Measurements from ENCODE around the gene LCORL. TPM values are rescaled to one million over a fixed set of nuclear protein-coding genes. Genes with fewer than 3 reads are reported as not detected.
"Not testable (repeated sequence)": the region's sequence is repeated elsewhere in the genome, so short reads cannot be mapped to it uniquely, and the experiment has no call there.

LCORL gene
- total RNA-seq, 1 donor: 15.9 TPM

DNA sequence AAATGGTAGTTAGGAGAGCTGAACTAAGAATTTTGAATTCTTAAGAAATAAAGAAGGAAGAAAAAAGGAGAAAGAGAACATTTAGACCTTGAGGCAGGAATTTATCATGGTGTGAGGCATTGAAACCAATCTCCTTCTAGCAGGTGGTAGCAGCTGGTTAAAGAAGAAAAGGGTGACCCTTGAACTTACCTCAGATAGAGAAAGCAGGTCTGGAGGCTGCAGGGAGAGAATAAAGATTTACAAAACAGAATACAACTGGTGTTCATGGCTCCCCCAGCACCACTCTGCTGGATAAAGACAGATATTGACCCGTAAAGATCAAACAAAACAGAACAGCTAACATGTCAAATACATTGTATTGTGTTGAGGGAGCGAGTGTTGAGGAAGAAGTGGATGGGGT, 154.7 kb downstream of the LCORL start:
- Histone ChIP-seq H3K79me2 (ENCODE audit: insufficient read depth, low read length) (no peaks in the 10 kb centered on the region), H3K4me1 (ENCODE audit: insufficient read depth, low read length) (no peaks in the 10 kb centered on the region), H3K4me3 (ENCODE audit: insufficient read depth, low read length) (no peak overlapping the region), H3K36me3 (ENCODE audit: insufficient read depth, low read length) (no peaks in the 10 kb centered on the region), H4K20me1 (ENCODE audit: insufficient read depth, low read length) (no peaks in the 10 kb centered on the region), H3K27ac (ENCODE audit: low read depth, low read length) (no peak overlapping the region), H2AFZ (ENCODE audit: low read length) (no peak overlapping the region), H3K9me3 (ENCODE audit: low read depth, low read length) (no peaks in the 10 kb centered on the region), H3K27me3 (ENCODE audit: insufficient read depth, low read length) (no peaks in the 10 kb centered on the region), H3K4me2 (ENCODE audit: insufficient read depth, low read length) (no peak overlapping the region)
- TF ChIP-seq, protein P1, sequence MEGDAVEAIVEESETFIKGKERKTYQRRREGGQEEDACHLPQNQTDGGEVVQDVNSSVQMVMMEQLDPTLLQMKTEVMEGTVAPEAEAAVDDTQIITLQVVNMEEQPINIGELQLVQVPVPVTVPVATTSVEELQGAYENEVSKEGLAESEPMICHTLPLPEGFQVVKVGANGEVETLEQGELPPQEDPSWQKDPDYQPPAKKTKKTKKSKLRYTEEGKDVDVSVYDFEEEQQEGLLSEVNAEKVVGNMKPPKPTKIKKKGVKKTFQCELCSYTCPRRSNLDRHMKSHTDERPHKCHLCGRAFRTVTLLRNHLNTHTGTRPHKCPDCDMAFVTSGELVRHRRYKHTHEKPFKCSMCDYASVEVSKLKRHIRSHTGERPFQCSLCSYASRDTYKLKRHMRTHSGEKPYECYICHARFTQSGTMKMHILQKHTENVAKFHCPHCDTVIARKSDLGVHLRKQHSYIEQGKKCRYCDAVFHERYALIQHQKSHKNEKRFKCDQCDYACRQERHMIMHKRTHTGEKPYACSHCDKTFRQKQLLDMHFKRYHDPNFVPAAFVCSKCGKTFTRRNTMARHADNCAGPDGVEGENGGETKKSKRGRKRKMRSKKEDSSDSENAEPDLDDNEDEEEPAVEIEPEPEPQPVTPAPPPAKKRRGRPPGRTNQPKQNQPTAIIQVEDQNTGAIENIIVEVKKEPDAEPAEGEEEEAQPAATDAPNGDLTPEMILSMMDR (IDR thresholded peaks at IDR 0.05; ENCODE audit: extremely low read depth, low read depth, low read length): no peak
- DNase-seq (ENCODE audit: insufficient read length, low spot score, missing footprints): no peak

DNA sequence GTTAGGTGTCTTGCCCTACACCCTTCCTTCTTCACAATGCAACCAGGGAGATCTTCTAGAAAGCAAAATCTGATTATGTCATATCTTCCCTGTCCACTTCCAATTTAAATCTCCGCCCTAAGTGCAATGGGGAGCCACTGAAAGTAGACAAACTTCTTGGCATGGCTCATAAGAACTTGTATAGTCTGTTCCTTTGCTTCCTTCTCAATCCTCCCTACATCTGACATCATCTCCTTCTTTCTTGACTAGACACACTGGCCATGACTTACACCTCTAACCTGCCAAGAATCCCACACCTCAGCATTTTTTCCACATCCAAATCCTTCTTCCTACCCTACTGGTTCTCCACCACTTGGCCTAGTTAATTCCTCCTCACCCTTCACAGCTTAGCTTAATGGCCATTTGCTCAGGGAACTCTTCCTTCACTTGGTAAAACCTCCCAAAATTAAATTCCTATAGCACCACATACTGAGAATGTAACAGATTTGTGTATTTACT, 155.6 kb downstream of the LCORL start:
- Histone ChIP-seq H3K4me1 (ENCODE audit: insufficient read depth, low read length) (no peaks in the 10 kb centered on the region), H3K27ac (ENCODE audit: low read depth, low read length) (no peak overlapping the region), H3K4me2 (ENCODE audit: insufficient read depth, low read length) (no peak overlapping the region), H4K20me1 (ENCODE audit: insufficient read depth, low read length) (no peaks in the 10 kb centered on the region), H3K27me3 (ENCODE audit: insufficient read depth, low read length) (no peaks in the 10 kb centered on the region), H2AFZ (ENCODE audit: low read length) (no peak overlapping the region), H3K9me3 (ENCODE audit: low read depth, low read length) (no peaks in the 10 kb centered on the region), H3K36me3 (ENCODE audit: insufficient read depth, low read length) (no peaks in the 10 kb centered on the region), H3K79me2 (ENCODE audit: insufficient read depth, low read length) (no peaks in the 10 kb centered on the region), H3K4me3 (ENCODE audit: insufficient read depth, low read length) (no peak overlapping the region)
- no peak for DNase-seq (ENCODE audit: insufficient read length, low spot score, missing footprints)
- TF ChIP-seq, protein P1 (IDR thresholded peaks at IDR 0.05; ENCODE audit: extremely low read depth, low read depth, low read length): no peak

GRCh38 chr4:17861906-17862305, 159.6 kb downstream of the LCORL start:
- not testable (repeated sequence) for DNase-seq (ENCODE audit: insufficient read length, low spot score, missing footprints); H3K4me1 ChIP-seq (ENCODE audit: insufficient read depth, low read length); H3K4me2 ChIP-seq (ENCODE audit: insufficient read depth, low read length); H3K27me3 ChIP-seq (ENCODE audit: insufficient read depth, low read length); H2AFZ ChIP-seq (ENCODE audit: low read length); H3K4me3 ChIP-seq (ENCODE audit: insufficient read depth, low read length); H3K36me3 ChIP-seq (ENCODE audit: insufficient read depth, low read length); H4K20me1 ChIP-seq (ENCODE audit: insufficient read depth, low read length); H3K9me3 ChIP-seq (ENCODE audit: low read depth, low read length); H3K79me2 ChIP-seq (ENCODE audit: insufficient read depth, low read length); H3K27ac ChIP-seq (ENCODE audit: low read depth, low read length)

DNA sequence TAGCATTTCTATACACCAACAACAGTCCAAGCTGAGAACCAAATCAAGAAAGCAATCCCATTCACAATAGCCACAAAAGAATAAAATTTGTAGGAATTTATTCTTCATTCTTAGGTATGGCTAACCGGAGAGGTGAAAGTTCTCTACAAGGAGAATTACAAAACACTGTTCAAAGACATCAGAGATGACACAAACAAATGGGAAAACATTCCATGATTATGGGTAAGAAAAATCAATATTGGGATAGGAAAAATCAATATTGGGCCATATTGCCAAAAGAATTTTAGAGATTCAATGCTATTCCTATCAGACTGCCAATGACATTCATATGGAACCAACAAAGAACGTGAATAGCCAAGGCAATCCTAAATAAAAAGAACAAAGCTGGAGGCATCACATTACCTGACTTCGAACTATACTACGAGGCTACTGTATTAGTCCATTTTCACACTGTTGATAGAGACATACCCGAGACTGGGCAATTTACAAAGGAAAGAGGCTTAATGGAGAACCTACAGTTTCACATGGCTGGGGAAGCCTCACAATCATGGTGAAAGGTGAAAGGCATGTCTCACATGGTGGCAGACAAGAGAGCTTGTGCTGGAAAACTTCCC, 161.7 kb downstream of the LCORL start:
- Histone ChIP-seq H3K4me1 (ENCODE audit: insufficient read depth, low read length) (no peaks in the 10 kb centered on the region), H3K27ac (ENCODE audit: low read depth, low read length) (no peak overlapping the region), H3K27me3 (ENCODE audit: insufficient read depth, low read length) (no peaks in the 10 kb centered on the region), H3K4me3 (ENCODE audit: insufficient read depth, low read length) (no peak overlapping the region), H3K9me3 (ENCODE audit: low read depth, low read length) (no peaks in the 10 kb centered on the region), H3K4me2 (ENCODE audit: insufficient read depth, low read length) (no peak overlapping the region), H3K79me2 (ENCODE audit: insufficient read depth, low read length) (no peaks in the 10 kb centered on the region), H4K20me1 (ENCODE audit: insufficient read depth, low read length) (no peaks in the 10 kb centered on the region), H2AFZ (ENCODE audit: low read length) (no peak overlapping the region), H3K36me3 (ENCODE audit: insufficient read depth, low read length) (no peaks in the 10 kb centered on the region)
- DNase-seq (ENCODE audit: insufficient read length, low spot score, missing footprints): no peak
- TF ChIP-seq, protein P1 (IDR thresholded peaks at IDR 0.05; ENCODE audit: extremely low read depth, low read depth, low read length): no peak
